Astrocyte (in vitro differentiated cells and primary cell): ENCODE measurements around the gene GNG12. TPM values are rescaled to one million over a fixed set of nuclear protein-coding genes. Genes with fewer than 3 reads are reported as not detected.

Experiments
- DNase-seq: peaks from one replicate; pipeline ENCODE4 v3.0.0-alpha.2; 2010; ENCODE audit warnings: low read depth
- FAIRE-seq: peaks from 2 replicates; lab custom pipeline; 2011; peaks lifted over from hg19 to GRCh38; lab: Jason Lieb, UNC
- H2AFZ ChIP-seq: 2 replicates; pipeline ENCODE4 v1.6.0; 2012; ENCODE audit warnings: low read depth, low read length, inconsistent platforms
- H3K27ac ChIP-seq: 2 replicates; pipeline ENCODE4 v1.5.1; 2011; ENCODE audit warnings: low read depth, low read length, inconsistent platforms
- H3K27me3 ChIP-seq: 2 replicates; pipeline ENCODE4 v1.6.0; 2011; ENCODE audit warnings: low read length, inconsistent platforms; ENCODE audit not compliant: insufficient read depth
- H3K36me3 ChIP-seq: 2 replicates; pipeline ENCODE4 v1.5.1; 2011; ENCODE audit warnings: low read length, inconsistent platforms; ENCODE audit not compliant: insufficient read depth
- H3K4me1 ChIP-seq: 2 replicates; pipeline ENCODE4 v1.5.1; 2011; ENCODE audit warnings: low read length, inconsistent platforms; ENCODE audit not compliant: insufficient read depth
- H3K4me2 ChIP-seq: 2 replicates; pipeline ENCODE4 v1.6.0; 2012; ENCODE audit warnings: low read length, inconsistent platforms
- H3K4me3 ChIP-seq: 2 replicates; pipeline ENCODE4 v1.5.1; 2011; ENCODE audit warnings: low read depth, mild to moderate bottlenecking, low read length, inconsistent platforms; ENCODE audit not compliant: insufficient read depth
- H3K79me2 ChIP-seq: 2 replicates; pipeline ENCODE4 v1.6.0; 2012; ENCODE audit warnings: mild to moderate bottlenecking, low read length, inconsistent platforms; ENCODE audit not compliant: insufficient read depth
- H3K9ac ChIP-seq: 2 replicates; pipeline ENCODE4 v1.6.0; 2012; ENCODE audit warnings: mild to moderate bottlenecking, low read length, inconsistent platforms
- H3K9me3 ChIP-seq: 2 replicates; pipeline ENCODE4 v1.5.1; 2012; ENCODE audit warnings: low read depth, mild to moderate bottlenecking, low read length, inconsistent platforms; ENCODE audit not compliant: insufficient read depth
- H4K20me1 ChIP-seq: 2 replicates; pipeline ENCODE4 v1.6.0; 2012; ENCODE audit warnings: low read length, inconsistent platforms; ENCODE audit not compliant: insufficient read depth
- H3K27ac Mint-ChIP-seq: one replicate; pipeline ENCODE4 v1.8.0; 2021; ENCODE audit warnings: mild to moderate bottlenecking, mixed read lengths; ENCODE audit not compliant: unreplicated experiment
- H3K27me3 Mint-ChIP-seq: one replicate; pipeline ENCODE4 v1.8.0; 2021; ENCODE audit warnings: low read depth, mixed read lengths; ENCODE audit not compliant: unreplicated experiment
- H3K36me3 Mint-ChIP-seq: one replicate; pipeline ENCODE4 v1.8.0; 2021; ENCODE audit warnings: low read depth, mixed read lengths; ENCODE audit not compliant: unreplicated experiment
- H3K4me1 Mint-ChIP-seq: one replicate; pipeline ENCODE4 v1.8.0; 2021; ENCODE audit warnings: low read depth, mixed read lengths; ENCODE audit not compliant: unreplicated experiment
- H3K4me3 Mint-ChIP-seq: one replicate; pipeline ENCODE4 v1.8.0; 2021; ENCODE audit warnings: mild to moderate bottlenecking, moderate library complexity, mixed read lengths; ENCODE audit not compliant: unreplicated experiment
- H3K9me3 Mint-ChIP-seq: one replicate; pipeline ENCODE4 v1.8.0; 2021; ENCODE audit warnings: mild to moderate bottlenecking, mixed read lengths; ENCODE audit not compliant: unreplicated experiment
- CTCF ChIP-seq: IDR thresholded peaks from 2 replicates; pipeline ENCODE4 v1.5.1; 2011; ENCODE audit warnings: low read depth, mild to moderate bottlenecking, inconsistent platforms, low read length, moderate library complexity; ENCODE audit not compliant: insufficient read depth
- EZH2 ChIP-seq: IDR thresholded peaks from 2 replicates; pipeline ENCODE4 v1.6.1; 2012; ENCODE audit warnings: mild to moderate bottlenecking, low read length, inconsistent platforms; ENCODE audit not compliant: insufficient read depth
- total RNA-seq: library from RNA; stranded (reverse); gene quantifications from 2 replicates; pipeline ENCODE4 v1.2.1, GENCODE V29; 2021

Gene GNG12
- total RNA-seq, 1 donor from 2014 or later: 101 TPM

- no peak for FAIRE-seq
Measured at GRCh38 chr1:67684526-67685066, 148.7 kb downstream of the GNG12 start.

GRCh38 chr1:67683766-67684525 lies 149.3 kb downstream of the GNG12 start:
- peaks cover 13% of the 10 kb centered on the region for H3K36me3 Mint-ChIP-seq
- peak overlapping the region; percentile 97 for H3K27ac Mint-ChIP-seq
- TF ChIP-seq CTCF (no peak), EZH2 (no peak)

More at GRCh38 chr1:67684526-67685066, 148.7 kb downstream of the GNG12 start:
- H4K20me1 ChIP-seq: peaks cover 41% of the 10 kb centered on the region
- H3K9ac ChIP-seq: peak overlapping the region; percentile 85
- Mint-ChIP-seq H3K9me3 (no peaks in the 10 kb centered on the region), H3K4me1 (peaks cover 37% of the 10 kb centered on the region), H3K36me3 (peaks cover 19% of the 10 kb centered on the region), H3K27ac (peak overlapping the region; percentile 97), H3K27me3 (no peaks in the 10 kb centered on the region), H3K4me3 (peak overlapping the region; percentile 94)
- H3K4me2 ChIP-seq: peak overlapping the region; percentile 89
- TF ChIP-seq EZH2 (no peak), CTCF (no peak)
- no peak overlapping the region for H2AFZ ChIP-seq
- H3K36me3 ChIP-seq: peaks cover 25% of the 10 kb centered on the region
- DNase-seq: no peak
- no peaks in the 10 kb centered on the region for H3K9me3 ChIP-seq
- H3K4me1 ChIP-seq: peaks cover 30% of the 10 kb centered on the region
- peak overlapping the region; percentile 54 for H3K4me3 ChIP-seq
- H3K27me3 ChIP-seq: no peaks in the 10 kb centered on the region
- H3K27ac ChIP-seq: peak overlapping the region; percentile 93
- peaks cover 37% of the 10 kb centered on the region for H3K79me2 ChIP-seq

More at GRCh38 chr1:67683766-67684525, 149.3 kb downstream of the GNG12 start:
- DNase-seq: peak; percentile 67
- peak overlapping the region; percentile 54 for H3K4me3 ChIP-seq
- H4K20me1 ChIP-seq: peaks cover 34% of the 10 kb centered on the region
- peak overlapping the region; percentile 93 for H3K27ac ChIP-seq
- peak overlapping the region; percentile 89 for H3K4me2 ChIP-seq
- peaks cover 34% of the 10 kb centered on the region for H3K4me1 Mint-ChIP-seq
- peak overlapping the region; percentile 85 for H3K9ac ChIP-seq
- H3K4me1 ChIP-seq: peaks cover 30% of the 10 kb centered on the region
- H2AFZ ChIP-seq: peak overlapping the region; percentile 33
- H3K36me3 ChIP-seq: peaks cover 19% of the 10 kb centered on the region
- peak overlapping the region; percentile 94 for H3K4me3 Mint-ChIP-seq
- H3K79me2 ChIP-seq: peaks cover 37% of the 10 kb centered on the region
- no peak for FAIRE-seq
- no peaks in the 10 kb centered on the region for H3K9me3 Mint-ChIP-seq
- H3K9me3 ChIP-seq: no peaks in the 10 kb centered on the region
- H3K27me3 Mint-ChIP-seq: no peaks in the 10 kb centered on the region
- no peaks in the 10 kb centered on the region for H3K27me3 ChIP-seq
